SU-DHL-6 (cell line): Measurements from ENCODE around the gene PLCB1.

Source experiments
- H2AFZ ChIP-seq: fragments of 200-600 bp; sonication (generic); 2 replicates; pipeline ENCODE4 v1.6.1; 2014; ENCODE audit warnings: low read depth, mild to moderate bottlenecking, moderate library complexity, mixed read lengths, antibody characterized with exemption, low read length; ENCODE audit not compliant: severe bottlenecking
- H3F3A ChIP-seq: fragments of 200-600 bp; shearing (Covaris generic); 2 replicates; pipeline ENCODE4 v1.6.0; 2016; ENCODE audit warnings: antibody characterized with exemption, mild to moderate bottlenecking; ENCODE audit not compliant: insufficient read depth
- H3K27ac ChIP-seq: fragments of 200-600 bp; sonication (generic); 2 replicates; pipeline ENCODE4 v1.5.1; 2016; ENCODE audit warnings: low read depth, mild to moderate bottlenecking, low read length, moderate library complexity, mixed read lengths
- H3K27me3 ChIP-seq: fragments of 200-600 bp; sonication (generic), shearing (Covaris generic); 2 replicates; pipeline ENCODE4 v1.6.0; 2014; ENCODE audit warnings: mild to moderate bottlenecking, low read length
- H3K36me3 ChIP-seq: fragments of 200-600 bp; sonication (generic); 2 replicates; pipeline ENCODE4 v1.6.1; 2014; ENCODE audit warnings: mild to moderate bottlenecking, low read length, mixed read lengths
- H3K4me2 ChIP-seq: fragments of 300-600, 200-600 bp; shearing (Covaris generic), sonication (generic); 2 replicates; pipeline ENCODE4 v1.6.0; 2014; ENCODE audit warnings: low read length, low read depth, mild to moderate bottlenecking; ENCODE audit not compliant: poor library complexity, severe bottlenecking
- H3K4me3 ChIP-seq: fragments of 200-600 bp; sonication (generic); 2 replicates; pipeline ENCODE4 v1.5.1; 2014; ENCODE audit warnings: antibody characterized with exemption, low read length, mild to moderate bottlenecking, mixed read lengths; ENCODE audit not compliant: insufficient read depth, poor library complexity, severe bottlenecking
- H3K79me2 ChIP-seq: fragments of 200-600 bp; sonication (generic); 2 replicates; pipeline ENCODE4 v1.6.1; 2014; ENCODE audit warnings: mild to moderate bottlenecking, low read length, moderate library complexity; ENCODE audit not compliant: insufficient read depth
- H3K9ac ChIP-seq: fragments of 200-600 bp; sonication (generic); 2 replicates; pipeline ENCODE4 v1.7.0; 2014; ENCODE audit warnings: mild to moderate bottlenecking, low read length
- H3K9me2 ChIP-seq: fragments of 200-600 bp; sonication (generic); replicated peaks from 2 replicates; pipeline ENCODE4 v1.6.1; 2014; ENCODE audit warnings: low read length; ENCODE audit not compliant: insufficient read depth
- H3K9me3 ChIP-seq: fragments of 200-600 bp; sonication (generic); 2 replicates; pipeline ENCODE4 v1.6.1; 2014; ENCODE audit warnings: low read length, mixed read lengths; ENCODE audit not compliant: insufficient read depth
- H4K20me1 ChIP-seq: fragments of 200-600 bp; sonication (generic); 2 replicates; pipeline ENCODE4 v1.6.1; 2014; ENCODE audit warnings: low read depth, mild to moderate bottlenecking, antibody characterized with exemption, low read length, moderate library complexity, mixed read lengths
- EZH2phosphoT487 ChIP-seq: fragments of 200-600 bp; sonication (generic), shearing (Covaris generic); conservative IDR thresholded peaks from 2 replicates; pipeline ENCODE4 v1.6.1; 2018; ENCODE audit warnings: mild to moderate bottlenecking, antibody characterized with exemption, low read length, moderate library complexity, mixed read lengths
- TF ChIP-seq, protein P1 (sequence below): fragments of 200-600 bp; sonication (generic); IDR thresholded peaks from one replicate; pipeline ENCODE4 v1.5.1; 2017; ENCODE audit warnings: antibody characterized with exemption, mild to moderate bottlenecking, low read length, moderate library complexity; ENCODE audit not compliant: insufficient read depth, poor library complexity, severe bottlenecking

The PLCB1 gene

DNA sequence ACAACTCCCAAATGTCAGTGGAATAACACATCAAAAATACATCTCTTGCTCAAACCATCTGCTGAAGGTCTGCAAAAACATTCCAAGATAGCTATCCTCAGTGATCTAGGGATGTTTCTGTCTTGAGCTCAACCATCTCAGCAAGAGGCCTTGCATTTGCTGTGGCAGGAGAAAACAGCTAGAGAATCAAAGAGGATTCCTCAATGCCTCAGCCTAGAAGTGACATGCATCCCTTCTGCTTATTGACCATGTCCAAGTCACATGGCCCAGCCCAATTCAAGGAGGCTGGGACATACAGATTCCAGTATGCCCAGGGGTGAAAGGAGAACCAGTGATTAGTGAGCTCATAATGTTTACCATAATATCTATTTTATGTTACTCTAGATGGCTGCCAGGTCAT is 269.5 kb downstream of the PLCB1 start:
- H3K9me2 ChIP-seq, result no peaks in the 10 kb centered on the region
- no peak overlapping the region for H3K27ac ChIP-seq
- no peak overlapping the region for H3K9ac ChIP-seq
- TF ChIP-seq EZH2phosphoT487, result no peak
- no peaks in the 10 kb centered on the region for H3K27me3 ChIP-seq
- H3K9me3 ChIP-seq, result no peaks in the 10 kb centered on the region; the same call in 1 of the 2 replicates
- H3K4me2 ChIP-seq, result no peak overlapping the region
- no peaks in the 10 kb centered on the region for H3K36me3 ChIP-seq
- no peak overlapping the region for H3K4me3 ChIP-seq
- peaks cover 14% of the 10 kb centered on the region; the same call in 1 of the 2 replicates for H3F3A ChIP-seq
- no peaks in the 10 kb centered on the region for H3K79me2 ChIP-seq
- no peak overlapping the region for H2AFZ ChIP-seq
- H4K20me1 ChIP-seq, result no peaks in the 10 kb centered on the region

DNA sequence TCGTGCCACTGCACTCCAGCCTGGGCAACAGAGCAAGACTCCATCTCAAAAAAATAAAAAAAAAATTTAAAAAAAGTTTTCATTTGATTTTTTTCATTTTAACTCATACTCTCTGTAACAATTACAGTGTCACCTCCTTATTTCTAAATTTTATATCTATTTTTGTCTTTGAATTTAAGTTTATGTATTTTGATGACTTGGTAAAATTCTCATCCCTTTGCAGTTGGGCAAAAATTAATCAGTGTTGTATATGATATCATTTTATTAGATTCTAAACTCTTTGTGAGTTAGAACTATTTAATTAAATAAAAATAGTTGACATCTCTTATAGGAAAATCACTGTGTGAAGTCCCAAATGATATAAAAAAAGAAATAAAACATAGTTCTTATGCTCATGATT is 270.7 kb downstream of the PLCB1 start:
- Histone ChIP-seq H3K9me3 (peaks cover 6% of the 10 kb centered on the region; the same call in 1 of the 2 replicates), H3K36me3 (no peaks in the 10 kb centered on the region), H2AFZ (no peak overlapping the region), H3K9me2 (no peaks in the 10 kb centered on the region), H3K27ac (no peak overlapping the region), H3F3A (peaks cover 14% of the 10 kb centered on the region; the same call in 1 of the 2 replicates), H3K4me3 (no peak overlapping the region), H3K79me2 (no peaks in the 10 kb centered on the region), H4K20me1 (no peaks in the 10 kb centered on the region), H3K4me2 (no peak overlapping the region), H3K9ac (no peak overlapping the region), H3K27me3 (no peaks in the 10 kb centered on the region)
- TF ChIP-seq, protein P1, sequence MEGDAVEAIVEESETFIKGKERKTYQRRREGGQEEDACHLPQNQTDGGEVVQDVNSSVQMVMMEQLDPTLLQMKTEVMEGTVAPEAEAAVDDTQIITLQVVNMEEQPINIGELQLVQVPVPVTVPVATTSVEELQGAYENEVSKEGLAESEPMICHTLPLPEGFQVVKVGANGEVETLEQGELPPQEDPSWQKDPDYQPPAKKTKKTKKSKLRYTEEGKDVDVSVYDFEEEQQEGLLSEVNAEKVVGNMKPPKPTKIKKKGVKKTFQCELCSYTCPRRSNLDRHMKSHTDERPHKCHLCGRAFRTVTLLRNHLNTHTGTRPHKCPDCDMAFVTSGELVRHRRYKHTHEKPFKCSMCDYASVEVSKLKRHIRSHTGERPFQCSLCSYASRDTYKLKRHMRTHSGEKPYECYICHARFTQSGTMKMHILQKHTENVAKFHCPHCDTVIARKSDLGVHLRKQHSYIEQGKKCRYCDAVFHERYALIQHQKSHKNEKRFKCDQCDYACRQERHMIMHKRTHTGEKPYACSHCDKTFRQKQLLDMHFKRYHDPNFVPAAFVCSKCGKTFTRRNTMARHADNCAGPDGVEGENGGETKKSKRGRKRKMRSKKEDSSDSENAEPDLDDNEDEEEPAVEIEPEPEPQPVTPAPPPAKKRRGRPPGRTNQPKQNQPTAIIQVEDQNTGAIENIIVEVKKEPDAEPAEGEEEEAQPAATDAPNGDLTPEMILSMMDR, result no peak
- TF ChIP-seq EZH2phosphoT487, result no peak

DNA sequence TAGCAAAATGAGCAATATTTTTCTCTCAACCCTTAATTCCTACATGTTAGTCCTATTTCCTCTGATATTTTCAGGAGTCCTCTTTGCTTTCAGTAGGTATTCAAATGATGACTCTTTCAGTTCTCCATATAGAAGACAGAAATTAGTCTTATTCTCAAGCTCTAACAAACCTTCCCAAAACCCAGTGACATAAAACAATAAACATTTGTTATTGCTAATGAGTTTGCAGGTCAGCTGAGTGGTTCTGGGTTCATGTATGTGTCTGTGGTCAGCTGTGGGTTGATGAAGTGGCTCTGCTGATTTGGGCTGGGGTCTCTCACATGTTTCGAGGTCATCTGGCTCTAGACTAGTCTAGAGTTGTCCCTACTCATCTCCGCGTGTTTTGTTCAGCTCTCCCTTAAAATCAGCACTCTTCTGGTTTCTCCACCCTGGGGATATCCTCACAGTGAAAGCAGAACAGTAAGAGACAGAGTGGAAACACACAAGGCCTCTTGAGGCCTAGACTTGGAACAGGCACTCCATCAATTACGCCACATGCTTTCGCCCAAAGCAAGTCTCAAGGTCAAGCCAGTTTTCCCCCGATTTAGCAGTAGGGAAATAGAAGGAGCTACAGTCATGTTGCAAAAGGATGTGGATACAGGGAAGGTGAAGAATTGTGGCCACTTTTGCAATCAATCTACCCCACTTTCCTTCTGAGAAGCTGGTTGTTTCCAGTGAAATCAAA is 273.0 kb downstream of the PLCB1 start:
- H3K9ac ChIP-seq, result no peak overlapping the region
- no peaks in the 10 kb centered on the region for H3K36me3 ChIP-seq
- no peaks in the 10 kb centered on the region for H4K20me1 ChIP-seq
- no peaks in the 10 kb centered on the region for H3K79me2 ChIP-seq
- H3K27ac ChIP-seq, result no peak overlapping the region
- TF ChIP-seq EZH2phosphoT487, result no peak
- TF ChIP-seq, protein P1, result no peak
- no peak overlapping the region for H3K4me2 ChIP-seq
- H3K9me2 ChIP-seq, result no peaks in the 10 kb centered on the region
- H3K4me3 ChIP-seq, result no peak overlapping the region
- H3F3A ChIP-seq, result no peaks in the 10 kb centered on the region; the same call in 1 of the 2 replicates
- H3K27me3 ChIP-seq, result no peaks in the 10 kb centered on the region
- peaks cover 6% of the 10 kb centered on the region; the same call in 1 of the 2 replicates for H3K9me3 ChIP-seq
- H2AFZ ChIP-seq, result no peak overlapping the region

DNA sequence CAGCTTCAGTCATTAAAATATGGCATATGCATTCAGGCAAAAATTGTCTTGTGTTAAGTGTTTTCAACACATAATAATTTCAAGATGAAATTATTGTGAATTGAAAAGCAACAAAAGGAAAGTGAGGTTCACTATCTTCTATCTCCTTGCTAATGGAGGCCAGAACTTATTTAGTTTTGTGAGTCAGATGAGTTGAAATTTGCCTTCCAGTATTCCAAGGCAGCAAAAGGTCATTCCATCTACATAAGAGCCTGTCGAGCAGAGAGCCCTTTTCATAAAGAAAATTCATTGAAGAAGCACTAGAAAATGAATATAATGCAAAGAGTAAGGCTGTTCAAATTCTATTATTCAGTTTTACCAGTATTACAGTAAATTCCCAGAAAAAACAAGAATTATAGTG is 274.3 kb downstream of the PLCB1 start:
- Histone ChIP-seq H3K9me2 (no peaks in the 10 kb centered on the region), H3K4me3 (no peak overlapping the region), H3K9me3 (peaks cover 6% of the 10 kb centered on the region; the same call in 1 of the 2 replicates), H2AFZ (no peak overlapping the region), H3F3A (no peaks in the 10 kb centered on the region), H4K20me1 (no peaks in the 10 kb centered on the region), H3K79me2 (no peaks in the 10 kb centered on the region), H3K27me3 (no peaks in the 10 kb centered on the region), H3K9ac (no peak overlapping the region), H3K36me3 (no peaks in the 10 kb centered on the region), H3K27ac (no peak overlapping the region), H3K4me2 (no peak overlapping the region)
- TF ChIP-seq, protein P1, result no peak
- TF ChIP-seq EZH2phosphoT487, result no peak
